K562 (cell line): ENCODE data around the gene FNBP1. TPM values are rescaled to one million over a fixed set of nuclear protein-coding genes. Genes with fewer than 3 reads are reported as not detected.

Source experiments
- CHD1 ChIP-seq: fragments of 200-600 bp; sonication (generic); IDR thresholded peaks from one replicate; pipeline ENCODE4 v1.6.1; 2012; ENCODE audit warnings: mild to moderate bottlenecking, moderate library complexity, low read length, inconsistent platforms
- CREBBP ChIP-seq: IDR thresholded peaks from one replicate; pipeline ENCODE4 v1.6.1; 2012; ENCODE audit warnings: low read depth, mild to moderate bottlenecking, control low read depth, inconsistent platforms, low read length
- E2F3 ChIP-seq: fragments of 250-450 bp; sonication (Bioruptor Pico); IDR thresholded peaks from 2 replicates; pipeline ENCODE4 v1.4.0; 2020; ENCODE audit warnings: mild to moderate bottlenecking
- ELK3 ChIP-seq: fragments of 450-650 bp; formaldehyde crosslinking; IDR thresholded peaks from 2 replicates; pipeline ENCODE4 v1.4.0; 2020; ENCODE audit warnings: mild to moderate bottlenecking
- ESRRB ChIP-seq: fragments of 250-450 bp; sonication (Bioruptor Pico); IDR thresholded peaks from 2 replicates; pipeline ENCODE4 v1.5.0; 2020; ENCODE audit warnings: mild to moderate bottlenecking, moderate library complexity, borderline replicate concordance
- HDAC6 ChIP-seq: IDR thresholded peaks from 2 replicates; pipeline ENCODE4 v1.6.1; 2012; ENCODE audit warnings: low read depth, mild to moderate bottlenecking, control low read depth, inconsistent platforms, low read length, moderate library complexity
- HNRNPH1 ChIP-seq: fragments of 200-400 bp; formaldehyde crosslinking; optimal IDR thresholded peaks from 2 replicates; pipeline ENCODE3; 2017; ENCODE audit warnings: low read depth, mild to moderate bottlenecking, low read length, moderate library complexity
- LCOR ChIP-seq: sonication (generic); formaldehyde crosslinking; IDR thresholded peaks from 2 replicates; pipeline ENCODE4 v1.8.0; 2022; ENCODE audit warnings: mild to moderate bottlenecking, missing genetic modification reagents
- MAX ChIP-seq: sonication (generic); formaldehyde crosslinking; IDR thresholded peaks from 2 replicates; pipeline ENCODE4 v1.9.0; 2022; ENCODE audit warnings: mild to moderate bottlenecking, missing genetic modification reagents
- MCM3 ChIP-seq: fragments of 450-650 bp; IDR thresholded peaks from 2 replicates; pipeline ENCODE4 v1.6.1; 2016
- PPARD ChIP-seq: fragments of 250-450 bp; sonication (Bioruptor Pico); IDR thresholded peaks from 2 replicates; pipeline ENCODE4 v1.8.0; 2022; ENCODE audit warnings: inconsistent platforms, mild to moderate bottlenecking, moderate library complexity
- PTTG1 ChIP-seq: fragments of 450-650 bp; IDR thresholded peaks from 2 replicates; pipeline ENCODE4 v1.6.1; 2016; ENCODE audit warnings: low read depth, mild to moderate bottlenecking, missing genetic modification characterization, missing compliant biosample characterization
- RNF2 ChIP-seq: sonication (generic); IDR thresholded peaks from 2 replicates; pipeline ENCODE4 v1.6.1; 2016
- SRSF1 ChIP-seq: fragments of 200-400 bp; formaldehyde crosslinking; IDR thresholded peaks from 2 replicates; pipeline ENCODE4 v1.6.1; 2017; ENCODE audit warnings: mild to moderate bottlenecking, low read depth, low read length, moderate library complexity
- TAF7 ChIP-seq: fragments of 450-650 bp; IDR thresholded peaks from 2 replicates; pipeline ENCODE4 v1.6.1; 2016; ENCODE audit warnings: missing genetic modification characterization, missing compliant biosample characterization
- TBL1XR1 ChIP-seq, 2 experiments: IDR thresholded peaks; 2 replicates each; pipeline ENCODE4 v1.6.1; 2012; ENCODE audit warnings: improper control_type of control experiment in 2 of 2, low read length in 2 of 2, mild to moderate bottlenecking in 1 of 2
- TBP ChIP-seq: optimal IDR thresholded peaks from 2 replicates; pipeline ENCODE3; 2011; ENCODE audit warnings: low read depth, low read length, improper control_type of control experiment
- ZFP1 ChIP-seq: fragments of 450-650 bp; formaldehyde crosslinking; IDR thresholded peaks from 2 replicates; pipeline ENCODE4 v1.4.0; 2020; ENCODE audit warnings: mild to moderate bottlenecking, mixed read lengths
- ZNF121 ChIP-seq: sonication (generic); formaldehyde crosslinking; conservative IDR thresholded peaks from 2 replicates; pipeline ENCODE4 v1.8.0; 2022; ENCODE audit warnings: missing genetic modification reagents
- ZNF224 ChIP-seq: sonication (generic); formaldehyde crosslinking; IDR thresholded peaks from 2 replicates; pipeline ENCODE4 v1.8.0; 2022; ENCODE audit warnings: mild to moderate bottlenecking, missing genetic modification reagents
- ZNF23 ChIP-seq: fragments of 250-450 bp; sonication (Bioruptor Pico); IDR thresholded peaks from 2 replicates; pipeline ENCODE4 v1.4.0; 2020; ENCODE audit warnings: mild to moderate bottlenecking
- ZNF239 ChIP-seq: fragments of 250-450 bp; sonication (Bioruptor Pico); IDR thresholded peaks from 2 replicates; pipeline ENCODE4 v1.4.0; 2020; ENCODE audit warnings: mild to moderate bottlenecking
- ZNF277 ChIP-seq: fragments of 250-450 bp; sonication (Bioruptor Pico); IDR thresholded peaks from 2 replicates; pipeline ENCODE4 v1.8.0; 2022; ENCODE audit warnings: inconsistent platforms, mild to moderate bottlenecking, moderate library complexity, borderline replicate concordance
- ZNF280B ChIP-seq: fragments of 250-450 bp; sonication (Bioruptor Pico); IDR thresholded peaks from 2 replicates; pipeline ENCODE4 v1.5.1; 2021; ENCODE audit warnings: mild to moderate bottlenecking
- ZNF551 ChIP-seq: fragments of 250-450 bp; sonication (Bioruptor Pico); IDR thresholded peaks from 2 replicates; pipeline ENCODE4 v1.5.0; 2021; ENCODE audit warnings: mild to moderate bottlenecking, moderate library complexity
- ZNF696 ChIP-seq: fragments of 250-450 bp; sonication (Bioruptor Pico); conservative IDR thresholded peaks from 2 replicates; pipeline ENCODE4 v1.4.0; 2020; ENCODE audit warnings: mild to moderate bottlenecking, moderate library complexity
- ZNF717 ChIP-seq: fragments of 250-450 bp; sonication (Bioruptor Pico); IDR thresholded peaks from 2 replicates; pipeline ENCODE4 v1.5.0; 2021
- polyA plus RNA-seq, 8 experiments: library from polyadenylated mRNA; depleted of rRNA in 4 of 8; stranded (reverse) in 5 of 8; unstranded in 3 of 8; fragments of >200 nt; fragmentation: Nextera tagmentation in 2 of 8; fragmentation: Illumina TruSeq in 1 of 8; extraction: Ambion mirVana in 2 of 8; extraction: Trizol in 1 of 8; gene quantifications; 2 replicates each; pipeline versions ENCODE4 v1.2.1 to v1.2.3, GENCODE V29; 2011 to 2014; ENCODE audit warnings: inconsistent platforms in 1 of 8, missing spikeins in 1 of 8
- total RNA-seq, 7 experiments: library from RNA; depleted of rRNA in 6 of 7; stranded (reverse); fragments of >200 nt in 6 of 7; fragmentation: Illumina TruSeq in 2 of 7; extraction: Trizol in 2 of 7; gene quantifications; 2 replicates each; pipeline versions ENCODE4 v1.2.1 to v1.2.3, GENCODE V29; 2011 to 2021; ENCODE audit warnings: low replicate concordance in 1 of 7

The FNBP1 gene
- total and polyA plus RNA-seq, 9 of the 15 experiments (the other 6 are each of a cell fraction or from before 2014, with no cell fraction given): 1.8 to 14.9 (median 7.6) TPM

GRCh38 chr9:129863059-129863690 is 179.8 kb downstream of the FNBP1 start (continued):
- no peak for TF ChIP-seq HNRNPH1
- TF ChIP-seq ZNF121 (CRISPR knock-in tag): no peak
- no peak for TF ChIP-seq PPARD
- TF ChIP-seq CREBBP: no peak
- TF ChIP-seq E2F3 (CRISPR knock-in tag): peak; percentile 95
- peak; percentile 83 for TF ChIP-seq ZNF239
- no peak for TF ChIP-seq ZNF224 (CRISPR knock-in tag)
- no peak for TF ChIP-seq SRSF1
- TF ChIP-seq MAX (CRISPR knock-in tag): peak; percentile 99
- TF ChIP-seq TBL1XR1 (IDR thresholded peaks at IDR 0.05; ENCODE audit: low read length in 2 of 2): peak; percentile 98 to 99
- peak; percentile 72 for TF ChIP-seq TBP
- no peak for TF ChIP-seq TAF7 (tag)
- no peak for TF ChIP-seq ZNF696 (CRISPR knock-in tag)
- no peak for TF ChIP-seq MCM3
- TF ChIP-seq ZNF23: peak; percentile 74; the same call in 1 of the 2 replicates
- no peak for TF ChIP-seq ELK3 (CRISPR knock-in tag)
- TF ChIP-seq HDAC6: no peak
- TF ChIP-seq ZNF277 (CRISPR knock-in tag): no peak
- TF ChIP-seq LCOR (CRISPR knock-in tag): peak; percentile 99
- peak; percentile 77 for TF ChIP-seq PTTG1 (tag)
- TF ChIP-seq ZFP1: peak; percentile 54; the same call in 1 of the 2 replicates
- no peak for TF ChIP-seq ZNF717 (CRISPR knock-in tag)
- no peak for TF ChIP-seq ZNF280B (CRISPR knock-in tag)
- 0 out of 2 replicates have a peak, but pooled peaks have one; percentile 5 for TF ChIP-seq ESRRB (CRISPR knock-in tag)
- TF ChIP-seq RNF2: no peak
- no peak for TF ChIP-seq ZNF551 (CRISPR knock-in tag)
- TF ChIP-seq CHD1: no peak
